Vagina (tissue), 2 donors: ENCODE measurements around the gene KCNQ4.

ENCODE experiments used
- CTCF ChIP-seq, 3 experiments: fragments of 450-650 bp in 2 of 3; fragments of 200-600 bp in 1 of 3; sonication (generic) in 1 of 3; IDR thresholded peaks; one replicate each; pipeline ENCODE4 v1.5.1; 2017 to 2019; ENCODE audit warnings: antibody characterized with exemption in 3 of 3, mild to moderate bottlenecking in 2 of 3, moderate library complexity in 2 of 3
- POLR2A ChIP-seq, 2 donors: fragments of 450-650 bp; IDR thresholded peaks; one replicate each; pipeline ENCODE4 v1.6.1; 2017; ENCODE audit warnings: antibody characterized with exemption in 2 of 2, mild to moderate bottlenecking in 2 of 2, moderate library complexity in 2 of 2
- POLR2AphosphoS5 ChIP-seq, 2 donors: sonication (generic); formaldehyde crosslinking; IDR thresholded peaks; one replicate each; pipeline ENCODE4 v1.9.0; 2017; ENCODE audit warnings: antibody characterized with exemption in 2 of 2, mild to moderate bottlenecking in 2 of 2, low read depth in 1 of 2; ENCODE audit not compliant: insufficient read depth in 1 of 2

GRCh38 chr1:40794048-40794447, 10.5 kb downstream of the KCNQ4 start:
- TF ChIP-seq POLR2A (IDR thresholded peaks at IDR 0.05) (no peak), CTCF (IDR thresholded peaks at IDR 0.05) (no peak), POLR2AphosphoS5 (IDR thresholded peaks at IDR 0.05; ENCODE audit: insufficient read depth in 1 of 2, low read depth in 1 of 2) (no peak)
